Stimulated activated CD8-positive, alpha-beta memory T cell treated with anti-CD3 and anti-CD28 coated beads, Interleukin-15, amount 100 ng/mL, for 24 hours (primary cell): ENCODE measurements around the gene XPNPEP1.
A peak's percentile ranks its signal among the peaks of the same experiment; 100 is the strongest.

Source experiments
- DNase-seq: peaks from one replicate; pipeline ENCODE4 v3.0.0-alpha.2; 2020; ENCODE audit warnings: low read depth

XPNPEP1 gene

DNA sequence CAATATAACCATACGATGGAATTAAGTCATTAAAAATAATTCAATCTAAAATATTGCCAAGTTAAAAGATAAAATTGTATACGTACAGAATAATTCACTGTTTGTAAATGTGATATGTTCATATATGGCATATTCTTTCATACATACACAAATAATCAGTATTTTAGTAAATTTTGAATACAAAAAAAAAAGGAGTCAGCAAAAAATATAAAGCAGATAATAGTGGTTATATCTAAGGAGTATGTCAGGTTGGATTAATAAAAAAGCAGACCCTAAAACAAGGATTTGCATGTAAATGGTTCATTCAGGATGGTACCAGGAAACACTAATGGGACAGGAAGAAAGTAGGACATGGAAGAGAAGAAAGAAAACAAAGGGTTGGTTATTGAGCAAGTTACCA lies 59.5 kb downstream of the XPNPEP1 start:
- no peak for DNase-seq

DNA sequence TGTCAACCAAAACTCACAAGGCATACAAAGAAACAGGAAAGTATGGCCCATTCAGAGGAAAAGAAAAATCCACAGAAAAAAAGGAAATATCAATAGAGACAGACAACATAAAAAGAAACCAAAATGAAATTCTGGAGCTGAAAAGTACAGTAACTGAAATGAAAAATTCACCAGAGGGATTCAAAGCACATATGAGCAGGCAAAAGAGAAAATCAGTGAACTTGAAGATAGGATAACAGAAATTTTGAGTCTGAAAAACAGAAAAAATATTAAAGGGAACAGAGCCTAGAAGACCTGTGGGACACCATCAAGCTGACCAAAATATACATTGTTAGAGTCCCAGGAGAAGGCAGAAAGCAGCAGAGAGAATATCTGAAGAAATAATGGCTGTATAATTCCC lies 60.6 kb downstream of the XPNPEP1 start:
- no peak for DNase-seq

DNA sequence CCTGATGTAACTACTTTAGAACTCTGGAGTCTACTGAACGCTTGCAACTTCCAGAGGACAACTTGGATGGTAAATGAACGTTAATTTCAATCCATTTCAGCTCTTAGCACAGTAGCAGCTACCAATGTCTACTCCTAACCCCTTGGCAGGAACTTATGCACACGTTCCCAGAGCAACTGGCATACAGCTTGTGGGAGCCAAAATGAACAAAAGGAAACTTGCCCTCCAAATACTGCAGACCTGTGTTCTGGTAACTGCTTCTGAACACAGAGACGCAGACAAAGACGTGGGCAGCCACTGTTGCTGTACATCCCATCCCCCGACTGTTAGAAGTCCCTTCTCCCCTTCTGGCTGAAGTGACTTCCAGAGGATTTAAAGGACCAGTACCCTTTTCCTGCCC lies 61.3 kb downstream of the XPNPEP1 start:
- DNase-seq, result no peak

DNA sequence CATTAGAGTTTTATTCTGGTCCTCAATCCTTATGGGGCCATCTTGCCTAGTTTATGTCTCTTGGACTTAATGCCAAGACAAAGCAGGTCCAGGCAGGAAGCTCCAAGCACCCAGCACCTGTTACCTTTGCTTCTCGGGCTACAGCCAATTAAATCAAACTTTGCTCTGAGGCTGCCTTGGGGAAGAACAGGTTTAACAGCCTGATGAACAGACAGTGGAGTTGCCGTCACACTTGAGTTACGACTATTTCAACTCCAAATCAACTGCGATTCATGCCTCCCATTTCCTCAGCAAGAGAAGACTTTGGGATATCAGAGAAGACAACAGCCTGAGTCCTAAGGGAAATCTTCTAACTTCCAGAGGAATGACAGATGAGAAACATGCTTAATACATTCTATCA lies 62.2 kb downstream of the XPNPEP1 start:
- DNase-seq, result no peak

DNA sequence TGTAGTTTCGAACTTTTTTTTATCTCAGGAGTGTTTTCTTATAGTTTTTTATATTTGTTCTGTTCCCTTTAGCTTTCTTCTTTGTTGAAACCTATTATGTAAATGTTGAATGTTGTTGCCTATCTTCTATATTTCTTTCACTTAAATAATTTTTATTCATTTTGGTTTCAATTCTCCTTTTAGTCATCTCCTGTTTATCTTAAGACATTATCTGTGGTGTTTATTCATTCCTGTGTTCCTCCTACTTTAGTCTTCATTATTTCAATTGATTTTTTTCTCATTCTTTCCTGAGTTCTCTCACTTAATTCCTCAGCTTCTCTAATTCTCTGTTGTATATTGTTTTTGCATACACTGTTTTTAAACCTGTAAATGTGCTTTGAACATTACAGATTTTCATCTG lies 64.1 kb downstream of the XPNPEP1 start:
- DNase-seq, result no peak

DNA sequence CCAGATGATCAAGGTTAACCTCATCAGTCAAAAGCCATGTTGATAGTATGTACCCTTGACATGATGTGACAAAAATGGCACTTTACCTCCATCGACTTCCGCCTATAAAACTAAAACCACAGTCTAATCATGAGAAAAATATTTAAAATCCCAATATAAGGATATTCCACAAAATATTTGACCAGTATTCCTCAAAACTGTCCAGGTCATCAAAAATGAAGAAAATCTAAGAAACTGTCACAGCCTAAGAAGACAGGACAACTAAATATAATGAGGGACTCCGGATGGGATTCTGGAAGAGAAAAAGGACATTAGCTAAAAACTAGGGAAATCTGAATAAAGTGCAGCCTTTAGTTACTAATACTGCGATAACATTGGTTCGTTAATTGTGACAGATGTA lies 67.6 kb downstream of the XPNPEP1 start:
- no peak for DNase-seq

DNA sequence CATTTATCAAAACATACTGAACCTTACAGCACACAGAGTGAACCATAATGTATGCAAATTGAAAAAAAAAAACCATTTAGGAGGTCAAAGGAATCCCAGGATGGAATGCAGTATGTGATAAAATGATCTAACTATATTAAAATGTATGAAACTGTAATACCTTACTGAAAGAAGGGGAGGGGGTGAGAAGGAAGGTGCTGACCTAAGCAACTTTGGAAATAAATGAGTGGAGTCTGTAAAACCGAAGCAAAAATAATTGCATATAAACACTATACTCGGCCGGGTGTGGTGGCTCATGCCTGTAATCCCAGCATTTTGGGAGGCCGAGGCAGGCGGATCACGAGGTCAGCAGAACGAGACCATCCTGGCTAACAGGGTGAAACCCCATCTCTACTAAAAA lies 69.4 kb downstream of the XPNPEP1 start:
- no peak for DNase-seq

DNA sequence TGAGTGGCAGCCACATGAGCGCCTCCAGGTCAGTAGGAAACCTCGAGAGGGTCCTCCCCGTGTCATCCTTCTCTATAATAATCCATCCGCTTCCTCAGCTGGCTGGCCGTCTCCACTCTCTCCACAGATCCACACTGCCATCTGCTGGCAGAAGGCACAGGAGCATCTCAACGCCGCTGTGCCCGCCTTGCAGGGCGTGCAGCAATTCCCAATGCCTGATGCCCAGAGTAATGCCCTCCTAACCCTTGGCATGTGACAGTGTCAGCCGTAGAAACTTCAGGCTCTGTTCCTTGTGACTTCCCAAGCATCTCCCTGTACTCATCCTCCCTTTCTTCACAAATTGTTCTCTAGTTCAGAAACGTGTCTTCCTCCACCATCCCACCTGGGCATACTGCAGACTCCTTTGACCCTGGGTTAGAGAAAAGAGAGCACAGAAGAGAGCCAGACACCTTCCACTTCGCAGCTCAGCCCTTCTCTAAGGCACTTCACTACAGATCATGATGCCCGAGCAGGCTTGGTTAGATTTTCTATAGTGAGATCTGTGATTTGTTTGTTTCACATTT lies 70.8 kb downstream of the XPNPEP1 start:
- peak; percentile 49 for DNase-seq

DNA sequence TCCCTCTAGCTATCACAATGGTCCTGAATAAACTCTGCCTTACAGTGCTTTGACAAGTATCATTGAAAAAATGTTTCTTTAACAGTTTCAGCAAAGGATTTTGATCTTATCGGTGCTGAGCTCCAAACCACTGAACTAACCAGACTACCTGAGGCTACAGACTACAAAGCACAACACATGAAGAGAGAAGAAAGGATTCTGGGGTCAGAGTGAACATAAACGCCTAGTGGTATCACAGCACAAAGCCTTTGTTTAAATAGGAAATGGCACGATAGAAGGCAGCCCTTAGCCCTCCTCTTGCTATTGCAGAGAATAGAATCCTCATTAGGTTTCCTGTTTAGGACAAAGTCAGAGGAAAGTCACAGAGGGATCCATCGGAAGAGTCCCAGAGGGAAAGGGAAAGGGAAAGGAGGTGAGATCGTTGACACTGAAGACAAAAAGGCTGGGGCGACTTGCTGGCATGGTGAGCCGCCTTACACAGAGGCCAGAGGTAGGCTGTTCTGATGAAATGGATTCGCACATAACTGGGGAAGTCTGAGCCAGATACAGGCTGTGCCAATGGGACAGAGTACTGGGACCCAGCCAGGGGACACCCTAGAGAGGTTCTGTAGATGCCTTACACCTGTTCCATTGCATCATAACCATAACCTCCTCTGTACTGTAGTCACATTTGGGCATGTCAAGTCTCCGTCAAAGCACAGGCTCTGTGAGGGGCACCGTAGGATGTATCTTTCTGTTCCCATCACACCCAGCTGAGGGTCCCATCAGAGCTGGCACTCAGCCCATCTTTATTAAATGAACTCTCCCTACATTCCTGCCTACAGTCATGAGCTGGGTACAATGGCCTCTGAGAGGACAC lies 71.5 kb downstream of the XPNPEP1 start:
- no peak for DNase-seq

DNA sequence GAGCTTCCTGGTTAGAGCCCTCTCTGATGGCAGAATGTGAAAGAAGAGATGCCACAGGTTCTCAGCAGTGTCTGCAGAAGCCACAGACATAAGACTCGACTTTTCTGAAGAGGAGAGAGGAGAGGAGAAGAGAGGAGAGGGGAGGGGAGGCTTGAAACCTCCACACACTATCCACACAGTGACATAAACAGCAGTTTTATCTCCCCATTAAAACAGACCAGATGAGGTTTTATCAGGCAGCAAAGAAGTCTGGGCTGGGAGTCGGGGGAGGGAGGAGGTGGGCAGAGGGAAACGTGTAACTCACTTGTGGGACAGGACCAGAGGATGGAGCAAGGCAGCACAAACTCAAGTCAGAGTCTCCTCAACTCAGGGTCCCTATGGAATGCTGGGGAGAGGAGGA lies 76.5 kb downstream of the XPNPEP1 start:
- no peak for DNase-seq

DNA sequence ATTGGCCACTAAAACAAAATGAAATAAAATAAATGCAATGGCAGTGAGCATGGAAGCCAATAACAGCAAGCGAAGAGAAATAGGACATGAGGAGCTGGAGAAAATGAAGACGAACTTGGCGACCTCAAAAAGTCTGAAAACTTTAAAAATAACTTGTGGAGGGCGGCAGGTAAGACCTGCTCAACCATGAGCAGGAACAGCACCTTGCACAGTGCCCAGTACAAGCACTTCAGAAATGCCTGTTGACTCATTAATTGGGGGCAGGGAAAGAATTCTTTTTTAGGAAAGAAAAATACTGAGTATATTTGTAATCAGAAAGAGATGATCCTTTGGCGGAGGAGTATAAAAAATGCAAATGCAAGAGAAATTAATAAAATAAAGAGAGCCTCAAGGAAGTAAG lies 78.0 kb downstream of the XPNPEP1 start:
- no peak for DNase-seq

DNA sequence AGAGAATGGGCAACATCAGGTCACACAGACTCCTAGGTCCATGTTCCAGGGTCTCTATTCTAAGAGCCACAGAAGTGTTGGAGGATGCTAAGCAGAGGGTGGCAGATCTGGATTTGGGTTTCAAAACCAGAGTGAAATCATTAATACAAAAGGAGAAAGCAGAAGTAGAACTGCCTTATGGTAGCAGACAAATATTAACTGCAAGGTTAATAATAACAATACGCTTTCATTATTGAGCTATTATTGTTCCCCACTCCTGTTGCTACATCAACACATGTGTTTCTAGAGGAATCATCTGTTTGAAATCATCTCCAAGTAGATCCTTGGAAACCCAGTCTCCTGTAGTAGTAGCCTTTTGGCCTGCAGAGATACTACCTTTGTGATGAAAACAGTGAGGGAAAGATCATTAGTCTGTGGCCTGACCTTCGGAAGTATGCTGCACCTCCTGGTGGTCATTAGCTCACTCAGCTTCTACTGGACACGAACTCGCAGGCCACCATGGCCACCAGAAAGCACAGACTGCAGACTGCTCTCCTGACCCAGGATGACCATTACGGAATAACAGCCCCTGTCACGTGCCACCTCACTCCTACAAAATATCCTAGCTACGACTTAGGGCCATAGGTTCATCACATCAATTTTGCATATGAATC lies 84.6 kb downstream of the XPNPEP1 start:
- DNase-seq, result no peak

DNA sequence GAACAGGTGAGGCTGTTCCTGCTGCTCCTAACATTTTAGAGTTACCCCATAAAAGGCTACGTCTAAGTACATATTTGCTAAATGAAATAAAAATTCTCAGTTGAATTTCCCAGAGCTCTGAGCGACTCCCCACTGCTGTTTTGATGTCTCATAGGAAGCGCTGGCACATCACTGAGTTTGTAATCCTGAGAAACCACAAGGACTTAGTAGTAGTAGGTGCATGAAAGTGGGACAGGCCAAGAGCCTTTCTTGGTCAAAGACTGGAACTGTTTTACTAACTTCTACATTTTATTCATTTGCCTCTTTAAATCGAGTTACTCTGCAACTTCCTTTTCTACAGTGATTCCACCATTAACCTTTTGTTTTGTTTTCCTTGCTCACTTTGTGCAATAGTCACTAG lies 85.9 kb downstream of the XPNPEP1 start:
- no peak for DNase-seq

DNA sequence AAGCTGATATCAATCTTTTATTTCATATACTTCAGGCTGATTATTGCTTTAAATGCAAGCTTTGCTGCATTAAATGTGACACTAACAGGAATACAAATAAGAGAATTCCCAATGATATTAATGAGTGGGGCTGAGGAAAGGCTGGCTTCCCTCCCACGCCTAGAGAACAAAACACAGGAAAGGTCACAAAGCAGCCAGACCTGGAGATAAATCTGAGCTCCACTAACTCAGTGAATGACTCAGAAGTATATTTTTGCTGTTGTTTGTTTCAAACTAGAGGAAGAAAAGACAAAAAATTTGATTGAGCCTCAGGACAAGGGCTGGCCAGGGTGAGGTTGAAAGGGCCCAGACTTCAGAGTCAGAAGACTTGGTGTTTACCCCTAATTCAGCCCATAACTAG lies 88.1 kb downstream of the XPNPEP1 start:
- no peak for DNase-seq

DNA sequence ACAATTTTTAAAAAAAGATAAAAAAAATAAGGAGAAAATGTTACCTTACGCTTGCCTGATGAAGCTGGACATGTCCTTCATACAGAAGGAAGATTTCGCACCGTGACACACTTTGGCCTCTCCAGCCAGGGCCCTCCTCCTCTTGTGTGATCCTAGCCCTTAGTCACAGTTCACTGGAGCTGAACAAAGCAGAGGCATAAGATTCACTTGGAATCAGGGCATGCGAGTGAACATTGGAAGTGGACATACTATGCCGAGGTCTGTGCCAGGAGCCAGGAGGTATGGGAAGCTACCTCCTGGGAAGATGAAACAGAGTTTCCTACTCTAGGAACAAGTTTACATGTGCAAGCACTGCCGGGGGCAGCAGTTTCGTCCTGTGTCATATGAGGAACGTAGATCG lies 91.5 kb downstream of the XPNPEP1 start:
- DNase-seq, result no peak

DNA sequence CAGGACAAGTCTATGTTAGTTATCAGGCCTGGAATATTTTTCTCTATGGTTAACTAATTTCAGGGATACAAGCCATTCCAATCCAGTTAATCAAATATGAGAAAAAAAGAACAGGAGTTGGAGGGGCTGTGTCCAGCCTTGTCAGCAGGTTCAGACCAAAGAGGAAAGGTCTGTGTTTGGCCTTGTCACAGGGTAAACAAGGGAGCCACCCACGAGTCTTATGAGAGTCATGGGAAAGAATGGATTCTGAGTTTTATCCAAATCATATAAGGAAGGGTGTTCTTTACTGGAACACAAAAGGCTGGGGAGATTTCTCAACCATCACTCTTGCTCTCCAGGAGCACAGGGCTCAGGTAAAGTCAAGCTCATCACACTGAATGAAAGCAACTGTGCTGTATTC lies 99.1 kb downstream of the XPNPEP1 start:
- no peak for DNase-seq

DNA sequence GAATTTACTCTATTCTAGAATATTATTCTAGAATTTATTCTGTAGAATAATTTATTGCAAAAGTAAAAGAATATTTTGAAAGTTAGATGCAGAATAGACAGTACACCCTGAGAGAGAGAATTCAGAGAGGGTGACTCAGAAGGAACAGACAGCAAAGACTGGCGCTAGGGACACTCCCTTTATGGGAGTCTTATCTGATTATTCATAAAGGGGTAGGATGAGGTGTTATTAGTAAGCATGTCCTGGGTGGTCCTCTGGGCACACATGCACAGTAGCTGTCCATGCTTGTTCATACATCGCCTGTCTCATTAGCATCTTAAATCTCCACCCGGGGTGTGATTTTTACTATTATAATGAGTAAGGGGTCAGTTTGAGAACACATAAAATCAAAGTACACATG lies 100.1 kb downstream of the XPNPEP1 start:
- no peak for DNase-seq

DNA sequence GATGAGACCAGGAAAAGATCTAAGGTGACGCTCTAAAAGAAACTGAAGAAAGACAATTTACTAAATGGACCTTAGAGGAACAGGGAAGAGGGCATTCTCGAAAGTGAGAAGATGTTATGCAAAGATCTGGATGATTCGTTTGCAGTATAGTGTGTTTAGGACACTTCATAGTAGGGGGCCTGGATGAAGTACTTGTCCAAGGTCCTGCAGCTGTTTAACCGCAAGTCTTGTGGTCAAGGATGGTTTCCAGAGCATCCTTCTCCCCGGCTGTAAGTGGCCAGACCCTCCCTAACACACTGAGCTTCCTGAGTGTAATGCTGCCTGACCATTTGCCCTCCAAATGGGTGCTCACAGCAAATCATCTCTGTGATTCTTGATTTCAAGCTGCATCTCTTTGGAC lies 101.6 kb downstream of the XPNPEP1 start:
- DNase-seq, result no peak

DNA sequence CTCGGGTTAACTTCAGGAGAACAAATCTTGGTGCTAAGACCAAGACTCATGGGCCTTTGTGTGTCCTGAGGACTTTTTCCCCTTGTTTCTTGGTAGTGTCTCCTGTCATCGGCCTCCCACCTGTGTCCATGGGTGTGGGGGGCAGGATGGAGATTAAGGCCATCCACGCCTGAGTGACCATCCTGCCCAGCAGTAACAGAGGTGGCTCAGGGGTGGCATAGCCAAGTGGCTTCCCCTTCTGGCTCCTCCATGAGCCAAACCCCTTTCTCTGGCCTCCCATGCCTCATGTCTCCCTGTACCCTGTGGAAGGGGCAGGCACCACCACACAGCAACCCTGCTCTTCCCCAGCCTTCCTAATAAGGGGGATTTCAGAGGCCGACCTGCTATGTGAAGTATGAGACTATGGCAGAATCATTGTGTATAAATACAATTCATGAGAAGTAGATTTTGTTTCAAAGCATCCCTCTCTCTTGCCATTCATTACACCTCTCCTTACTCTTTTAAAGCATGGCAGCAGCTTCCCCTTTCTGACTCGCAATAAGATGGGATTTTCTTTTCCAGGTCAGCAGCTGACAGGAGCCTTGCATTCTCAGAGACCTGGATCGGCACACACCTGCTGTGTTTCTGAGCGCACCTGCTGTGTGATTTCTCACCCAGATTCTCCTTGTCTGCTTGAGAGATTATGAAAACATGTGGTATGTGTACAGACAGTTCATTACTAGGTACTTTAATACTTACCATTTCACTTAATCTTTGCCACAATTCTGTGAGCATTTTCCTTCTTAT lies 102.5 kb downstream of the XPNPEP1 start:
- no peak for DNase-seq

DNA sequence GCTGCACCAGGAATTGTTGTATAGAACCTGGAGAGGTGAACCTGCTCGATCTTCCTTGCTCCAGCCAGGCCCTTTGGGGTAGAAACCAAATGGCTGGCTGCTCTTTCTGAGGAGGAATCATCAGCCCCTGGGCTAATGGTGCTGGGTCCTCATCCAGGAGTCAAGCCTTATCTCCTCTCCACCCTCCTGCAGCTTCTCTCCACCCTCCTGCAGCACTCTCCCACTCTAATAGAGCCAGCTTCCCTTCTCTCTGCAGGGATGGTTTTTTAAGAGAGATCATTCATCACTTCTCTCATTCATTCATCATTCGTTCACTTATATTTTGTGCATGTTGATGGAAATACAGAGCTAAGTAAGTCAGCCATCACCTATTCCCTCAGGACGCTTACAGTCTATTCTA lies 103.5 kb downstream of the XPNPEP1 start:
- DNase-seq, result no peak
